Measurements from ENCODE around the gene POT1.

POT1 gene

DNA sequence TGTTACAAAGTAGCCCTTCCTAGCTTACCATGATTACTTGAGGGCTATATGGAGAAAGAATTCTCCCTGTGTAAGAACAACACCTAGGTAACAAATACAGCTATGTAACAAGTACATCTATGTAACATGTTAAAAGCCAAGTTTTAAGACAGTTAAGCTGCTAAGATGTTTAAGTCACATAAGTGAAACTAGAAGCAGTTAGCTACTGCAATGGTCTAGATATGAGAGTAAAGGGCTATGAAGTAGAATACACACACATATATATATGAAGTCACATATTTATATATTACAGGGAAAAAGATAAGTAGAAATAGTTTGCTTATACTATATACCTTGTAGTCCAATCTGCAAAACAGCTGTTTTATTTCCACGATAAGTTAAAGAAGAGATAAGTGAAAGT lies 14.4 kb downstream of the POT1 start:
- no peak for DNase-seq (ENCODE audit: low spot score)
- no peak overlapping the region for H3K4me3 ChIP-seq
- H3K27ac ChIP-seq: no peak overlapping the region
- TF ChIP-seq, protein P1, sequence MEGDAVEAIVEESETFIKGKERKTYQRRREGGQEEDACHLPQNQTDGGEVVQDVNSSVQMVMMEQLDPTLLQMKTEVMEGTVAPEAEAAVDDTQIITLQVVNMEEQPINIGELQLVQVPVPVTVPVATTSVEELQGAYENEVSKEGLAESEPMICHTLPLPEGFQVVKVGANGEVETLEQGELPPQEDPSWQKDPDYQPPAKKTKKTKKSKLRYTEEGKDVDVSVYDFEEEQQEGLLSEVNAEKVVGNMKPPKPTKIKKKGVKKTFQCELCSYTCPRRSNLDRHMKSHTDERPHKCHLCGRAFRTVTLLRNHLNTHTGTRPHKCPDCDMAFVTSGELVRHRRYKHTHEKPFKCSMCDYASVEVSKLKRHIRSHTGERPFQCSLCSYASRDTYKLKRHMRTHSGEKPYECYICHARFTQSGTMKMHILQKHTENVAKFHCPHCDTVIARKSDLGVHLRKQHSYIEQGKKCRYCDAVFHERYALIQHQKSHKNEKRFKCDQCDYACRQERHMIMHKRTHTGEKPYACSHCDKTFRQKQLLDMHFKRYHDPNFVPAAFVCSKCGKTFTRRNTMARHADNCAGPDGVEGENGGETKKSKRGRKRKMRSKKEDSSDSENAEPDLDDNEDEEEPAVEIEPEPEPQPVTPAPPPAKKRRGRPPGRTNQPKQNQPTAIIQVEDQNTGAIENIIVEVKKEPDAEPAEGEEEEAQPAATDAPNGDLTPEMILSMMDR (IDR thresholded peaks at IDR 0.05): no peak

DNA sequence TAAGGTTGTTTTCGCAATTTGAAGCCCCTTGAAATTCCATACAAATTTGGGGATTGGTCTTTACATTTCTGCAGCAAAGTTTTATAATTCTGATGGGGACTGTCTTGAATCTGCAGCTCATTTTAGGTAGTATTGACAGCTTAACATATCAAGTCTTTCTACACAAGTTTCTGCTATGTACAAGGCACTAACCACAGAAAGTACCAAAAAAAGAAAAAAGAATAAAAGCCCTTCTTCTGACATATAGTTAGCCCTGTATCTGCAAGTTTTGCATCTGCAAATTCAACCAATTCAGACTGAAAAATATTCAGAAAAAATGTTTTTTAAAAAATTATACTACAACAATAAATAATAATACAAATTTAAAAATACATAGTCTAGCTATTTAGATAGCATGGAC lies 15.3 kb downstream of the POT1 start:
- TF ChIP-seq, protein P1 (IDR thresholded peaks at IDR 0.05): no peak
- H3K4me3 ChIP-seq: no peak overlapping the region
- no peak for DNase-seq (ENCODE audit: low spot score)
- no peak overlapping the region for H3K27ac ChIP-seq

DNA sequence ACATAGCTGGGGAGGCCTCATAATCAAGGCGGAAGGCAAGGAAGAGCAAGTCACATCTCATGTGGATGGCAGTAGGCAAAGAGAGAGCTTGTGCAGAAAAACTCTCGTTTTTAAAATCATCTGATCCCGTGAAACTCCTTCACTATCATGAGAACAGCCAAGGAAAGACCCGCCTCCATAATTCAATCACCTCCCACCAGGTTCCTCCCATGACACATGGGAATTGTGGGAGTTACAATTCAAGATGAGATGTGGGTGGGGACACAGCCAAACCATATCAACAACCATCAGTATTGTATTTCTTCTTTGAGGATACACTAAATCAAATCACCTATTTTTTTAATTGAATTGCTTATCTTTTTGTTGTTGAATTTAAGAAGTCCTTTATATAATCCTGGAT lies 16.7 kb downstream of the POT1 start:
- H3K4me3 ChIP-seq: no peak overlapping the region
- DNase-seq (ENCODE audit: low spot score): no peak
- TF ChIP-seq, protein P1 (IDR thresholded peaks at IDR 0.05): no peak
- H3K27ac ChIP-seq: no peak overlapping the region

DNA sequence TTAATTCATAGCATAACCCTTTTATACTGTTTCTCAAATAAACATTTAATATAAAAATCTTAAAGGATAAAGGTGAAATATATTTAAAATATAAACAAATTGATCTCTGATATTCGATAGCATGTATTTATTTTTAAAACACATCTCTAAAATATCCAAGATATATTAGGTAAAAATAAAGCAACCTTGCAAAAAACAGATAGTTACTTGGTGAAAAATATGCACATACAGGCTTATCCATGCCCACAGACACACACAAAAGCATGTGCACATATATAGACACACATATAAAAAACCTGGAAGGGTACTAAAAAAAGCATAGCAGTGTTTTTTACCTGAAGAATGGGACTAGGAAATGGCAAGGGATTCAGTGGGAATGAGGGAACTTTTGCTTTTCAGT lies 19.8 kb downstream of the POT1 start:
- TF ChIP-seq, protein P1 (IDR thresholded peaks at IDR 0.05): no peak
- no peak for DNase-seq (ENCODE audit: low spot score)
- no peak overlapping the region for H3K4me3 ChIP-seq
- H3K27ac ChIP-seq: no peak overlapping the region

DNA sequence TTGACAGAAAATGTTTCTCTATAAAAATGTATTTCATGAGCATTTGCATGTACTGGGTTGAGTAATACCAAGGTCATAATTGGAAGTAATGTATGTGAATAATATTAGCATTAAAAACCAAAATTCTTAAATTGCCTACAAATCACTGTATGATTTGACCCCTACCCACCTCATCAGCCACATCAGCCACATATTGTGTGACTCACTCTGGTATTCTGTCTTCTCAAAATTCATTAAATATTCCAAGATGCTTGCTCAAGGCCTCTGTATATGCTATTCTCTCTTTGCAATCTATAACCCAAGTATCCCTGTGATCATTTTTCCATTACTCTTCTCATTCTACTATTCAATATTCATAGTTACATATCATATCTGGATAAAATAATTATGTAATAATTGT lies 21.4 kb downstream of the POT1 start:
- no peak overlapping the region for H3K4me3 ChIP-seq
- no peak for DNase-seq (ENCODE audit: low spot score)
- no peak overlapping the region for H3K27ac ChIP-seq
- TF ChIP-seq, protein P1 (IDR thresholded peaks at IDR 0.05): no peak

DNA sequence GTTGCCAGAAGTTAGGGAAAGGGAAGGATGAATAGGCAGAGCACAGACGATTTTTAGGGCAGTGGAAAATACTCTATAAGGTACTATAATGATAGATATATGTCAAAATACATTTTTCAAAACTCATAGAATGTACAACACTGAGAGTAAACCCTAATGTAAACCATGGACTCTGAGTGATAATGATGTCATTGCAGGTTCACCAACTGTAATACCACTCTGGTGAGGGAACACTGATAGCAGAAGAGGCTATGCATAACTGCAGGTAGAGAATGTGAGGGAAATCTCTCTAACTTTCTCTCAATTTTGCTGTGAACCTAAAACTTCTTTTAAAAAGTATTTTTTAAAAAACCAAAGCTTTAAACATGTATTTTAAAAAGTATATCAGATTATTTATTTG lies 22.1 kb downstream of the POT1 start:
- Histone ChIP-seq H3K4me3 (no peak overlapping the region), H3K27ac (no peak overlapping the region)
- TF ChIP-seq, protein P1 (IDR thresholded peaks at IDR 0.05): no peak
- no peak for DNase-seq (ENCODE audit: low spot score)

DNA sequence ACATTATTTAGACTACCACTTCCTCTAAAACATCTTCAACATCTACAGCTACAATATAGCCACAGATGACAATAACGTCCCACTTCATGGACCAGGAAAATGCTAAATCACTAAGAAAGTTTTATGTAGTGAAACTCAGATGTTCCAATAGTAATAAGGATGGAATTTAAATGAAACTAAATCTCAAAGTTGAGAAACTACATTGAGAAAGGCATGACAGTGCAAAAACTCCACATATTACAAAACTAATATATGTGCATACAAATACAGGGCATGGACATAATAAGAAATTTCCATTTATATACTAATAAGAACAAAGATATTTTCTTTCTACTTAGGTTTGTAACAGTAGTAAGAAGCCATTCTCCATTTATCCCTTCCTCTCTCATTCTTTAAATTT lies 31.1 kb downstream of the POT1 start:
- no peak for DNase-seq (ENCODE audit: low spot score)
- Histone ChIP-seq H3K4me3 (no peak overlapping the region), H3K27ac (no peak overlapping the region)
- TF ChIP-seq, protein P1 (IDR thresholded peaks at IDR 0.05): no peak
